Fibroblast of the aortic adventitia (primary cell): Measurements from ENCODE around the gene DCN. TPM values are rescaled to one million over a fixed set of nuclear protein-coding genes. Genes with fewer than 3 reads are reported as not detected.
A peak's percentile ranks its signal among the peaks of the same experiment; 100 is the strongest.

Experiments used
- DNase-seq: peaks from one replicate; pipeline ENCODE4 v3.0.0-alpha.2; 2010; ENCODE audit warnings: low read depth
- H3K4me3 ChIP-seq: 2 replicates; pipeline ENCODE4 v1.5.1; 2011; ENCODE audit warnings: low read depth, mild to moderate bottlenecking, control low read depth, low read length, moderate library complexity
- CTCF ChIP-seq: IDR thresholded peaks from 2 replicates; pipeline ENCODE4 v1.5.1; 2011; ENCODE audit warnings: mild to moderate bottlenecking, low read length, control low read depth, inconsistent platforms; ENCODE audit not compliant: insufficient read depth
- total RNA-seq: library from RNA; depleted of rRNA; stranded (reverse); fragments of >200 nt; gene quantifications from 2 replicates; pipeline ENCODE4 v1.2.3, GENCODE V29; 2012; ENCODE audit warnings: low replicate concordance

The DCN gene, protein sequence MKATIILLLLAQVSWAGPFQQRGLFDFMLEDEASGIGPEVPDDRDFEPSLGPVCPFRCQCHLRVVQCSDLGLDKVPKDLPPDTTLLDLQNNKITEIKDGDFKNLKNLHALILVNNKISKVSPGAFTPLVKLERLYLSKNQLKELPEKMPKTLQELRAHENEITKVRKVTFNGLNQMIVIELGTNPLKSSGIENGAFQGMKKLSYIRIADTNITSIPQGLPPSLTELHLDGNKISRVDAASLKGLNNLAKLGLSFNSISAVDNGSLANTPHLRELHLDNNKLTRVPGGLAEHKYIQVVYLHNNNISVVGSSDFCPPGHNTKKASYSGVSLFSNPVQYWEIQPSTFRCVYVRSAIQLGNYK
- 1,482 and 2,298 TPM in 2 replicates for total RNA-seq

DNA sequence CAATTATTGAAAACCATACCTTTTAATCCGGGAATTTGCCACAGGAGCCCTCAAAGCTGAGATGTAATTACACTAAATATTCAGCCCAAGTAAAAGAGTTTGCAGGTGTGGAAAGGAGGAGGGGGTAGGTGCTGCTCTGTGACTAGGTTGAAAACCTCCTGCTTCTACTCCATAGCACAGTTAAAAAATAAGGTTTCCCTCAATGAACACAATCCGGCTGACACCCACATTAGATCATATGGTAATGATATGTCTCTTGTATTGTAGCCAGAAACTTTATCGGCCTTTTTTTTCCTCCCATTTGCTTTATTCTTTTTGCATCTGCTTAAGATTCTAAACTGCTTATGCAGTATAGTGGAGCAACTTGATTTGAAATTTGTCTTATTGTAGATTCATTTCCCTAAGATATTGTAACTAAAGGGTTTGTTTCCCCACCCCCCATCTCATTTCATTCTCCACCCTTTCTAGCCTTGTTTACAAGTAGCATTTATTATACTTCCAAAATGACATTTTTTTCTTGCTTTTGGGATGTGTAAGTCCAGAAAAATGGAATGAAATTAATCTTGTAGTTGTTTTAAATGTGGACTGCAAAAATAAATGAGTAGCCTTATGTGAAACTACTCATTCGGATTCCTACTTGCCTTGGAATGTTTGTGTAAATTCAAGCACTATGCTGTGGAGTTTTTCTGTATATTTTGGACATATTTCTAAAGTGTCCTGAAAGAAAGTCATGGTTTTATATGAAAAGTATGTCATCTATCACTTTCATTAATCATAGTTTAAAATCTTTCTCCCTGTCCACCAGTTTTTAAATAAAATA is at the start of gene DCN:
DCN (minus strand) TSS at position 182 of the 820 bp plus-strand sequence. CDS start 4,265 bp downstream, outside the sequence.
- no peak for TF ChIP-seq CTCF
- peak within 1 kb of the TSS; percentile 72 for H3K4me3 ChIP-seq
- peak; percentile 71 for DNase-seq

DNA sequence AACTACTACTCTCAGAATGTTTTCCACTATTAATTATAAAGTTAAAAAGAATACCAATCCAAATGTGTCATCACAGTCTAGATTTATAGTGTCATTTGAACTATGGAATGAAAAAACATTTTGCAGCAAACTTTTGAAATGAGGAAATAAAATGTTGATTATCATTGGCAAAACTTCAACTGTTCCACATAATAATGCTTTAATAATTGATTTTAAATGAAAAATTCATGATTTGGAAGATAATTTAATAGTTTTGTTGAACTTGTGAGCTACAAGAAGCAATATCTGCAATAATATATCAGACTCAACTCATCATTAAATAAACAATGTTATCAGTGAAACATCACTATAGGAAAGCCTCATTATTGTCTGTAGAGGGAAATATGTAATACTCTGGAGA is 48.2 kb upstream of the DCN start:
- TF ChIP-seq CTCF, result no peak
- no peak for DNase-seq
- no peak overlapping the region for H3K4me3 ChIP-seq

DNA sequence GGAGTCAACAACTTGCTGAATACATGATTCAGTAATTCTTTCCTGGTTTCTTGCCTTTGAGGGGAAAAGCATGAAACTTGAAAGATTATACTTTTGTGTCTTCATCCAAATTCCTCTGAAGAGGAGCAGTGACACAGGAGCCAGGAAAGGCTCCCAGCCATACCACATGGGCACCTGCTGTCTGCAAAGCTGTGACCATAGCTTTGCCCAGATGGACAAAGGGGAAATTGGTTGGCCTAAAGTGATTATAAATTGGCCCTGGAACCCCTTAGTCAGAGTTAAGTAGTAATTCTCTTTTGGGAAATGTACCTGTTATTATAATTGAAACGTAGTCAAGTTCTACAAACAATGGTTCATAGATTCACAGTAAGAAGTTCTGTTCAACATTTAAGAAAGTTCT is 44.3 kb upstream of the DCN start:
- DNase-seq, result no peak
- no peak for TF ChIP-seq CTCF

GRCh38 chr12:91225316-91225715 is 42.7 kb upstream of the DCN start:
- peak; percentile 70 for DNase-seq
- no peak overlapping the region for H3K4me3 ChIP-seq
- no peak for TF ChIP-seq CTCF

More for the DNA sequence above, 44.3 kb upstream of the DCN start:
- no peak overlapping the region for H3K4me3 ChIP-seq

DNA sequence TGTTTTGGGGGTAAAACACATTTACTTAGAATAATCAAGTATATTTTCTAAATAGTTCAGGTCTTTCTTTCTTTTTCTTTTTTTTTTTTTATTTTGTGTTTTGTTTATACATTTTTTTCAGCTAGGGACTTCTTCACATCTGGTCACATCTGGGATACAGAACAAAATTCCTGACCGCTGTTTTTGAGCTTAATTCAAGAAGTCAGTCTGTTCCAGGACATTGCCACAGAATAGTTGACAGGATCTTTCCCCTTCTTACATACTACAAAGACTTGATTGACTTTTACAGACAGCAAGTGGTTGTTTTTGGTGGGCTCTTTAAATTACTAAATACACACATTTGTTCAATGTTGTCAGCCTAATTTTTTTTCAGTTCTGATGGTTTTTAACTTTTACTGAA is 41.8 kb upstream of the DCN start:
- DNase-seq, result no peak
- H3K4me3 ChIP-seq, result no peak overlapping the region
- no peak for TF ChIP-seq CTCF

- TF ChIP-seq CTCF, result no peak
- H3K4me3 ChIP-seq, result no peak overlapping the region
- DNase-seq, result peak; percentile 77
These were observed 40.1 kb upstream of the DCN start for GRCh38 chr12:91222746-91223145.
